ENCODE results near the gene TMEM221.

TMEM221 gene

GRCh38 chr19:17415121-17415520 lies 33.3 kb downstream of the TMEM221 start:
- no peak for DNase-seq (ENCODE audit: low read depth)
- no peak for TF ChIP-seq CTCF (conservative IDR thresholded peaks at IDR 0.05; ENCODE audit: control insufficient read depth, insufficient read depth, low read depth, low read length)
- no peak overlapping the region for H3K4me3 ChIP-seq (ENCODE audit: control insufficient read depth, low read depth, low read length)

- no peak overlapping the region for H3K4me3 ChIP-seq (ENCODE audit: control insufficient read depth, low read depth, low read length)
- no peak for TF ChIP-seq CTCF (conservative IDR thresholded peaks at IDR 0.05; ENCODE audit: control insufficient read depth, insufficient read depth, low read depth, low read length)
- no peak for DNase-seq (ENCODE audit: low read depth)
These were observed 34.4 kb downstream of the TMEM221 start for GRCh38 chr19:17414097-17414496.

- no peak for DNase-seq (ENCODE audit: low read depth)
- TF ChIP-seq CTCF (conservative IDR thresholded peaks at IDR 0.05; ENCODE audit: control insufficient read depth, insufficient read depth, low read depth, low read length) = no peak
- no peak overlapping the region for H3K4me3 ChIP-seq (ENCODE audit: control insufficient read depth, low read depth, low read length)
These were observed 36.7 kb downstream of the TMEM221 start for GRCh38 chr19:17411801-17412200.

- DNase-seq (ENCODE audit: low read depth) = no peak
- no peak for TF ChIP-seq CTCF (conservative IDR thresholded peaks at IDR 0.05; ENCODE audit: control insufficient read depth, insufficient read depth, low read depth, low read length)
- H3K4me3 ChIP-seq (ENCODE audit: control insufficient read depth, low read depth, low read length) = no peak overlapping the region
These were observed 38.5 kb downstream of the TMEM221 start for GRCh38 chr19:17409990-17410389.

- TF ChIP-seq CTCF (conservative IDR thresholded peaks at IDR 0.05; ENCODE audit: control insufficient read depth, insufficient read depth, low read depth, low read length) = no peak
- H3K4me3 ChIP-seq (ENCODE audit: control insufficient read depth, low read depth, low read length) = no peak overlapping the region
- no peak for DNase-seq (ENCODE audit: low read depth)
These were observed 41.6 kb downstream of the TMEM221 start for GRCh38 chr19:17406887-17407196.

- H3K4me3 ChIP-seq (ENCODE audit: control insufficient read depth, low read depth, low read length) = no peak overlapping the region
- no peak for DNase-seq (ENCODE audit: low read depth)
- TF ChIP-seq CTCF (conservative IDR thresholded peaks at IDR 0.05; ENCODE audit: control insufficient read depth, insufficient read depth, low read depth, low read length) = no peak
These were observed 42.2 kb downstream of the TMEM221 start for GRCh38 chr19:17406046-17406886.

All from fibroblast of mammary gland (primary cell).